GM18517 (cell line): Measurements from ENCODE around the gene ARSK.

ENCODE experiments used
- ATAC-seq: cut with Tn5 transposase; IDR thresholded peaks from one replicate; pipeline ENCODE4 v1.9.1; 2021; ENCODE audit warnings: mild to moderate bottlenecking, moderate library complexity; ENCODE audit not compliant: unreplicated experiment

ARSK gene, protein sequence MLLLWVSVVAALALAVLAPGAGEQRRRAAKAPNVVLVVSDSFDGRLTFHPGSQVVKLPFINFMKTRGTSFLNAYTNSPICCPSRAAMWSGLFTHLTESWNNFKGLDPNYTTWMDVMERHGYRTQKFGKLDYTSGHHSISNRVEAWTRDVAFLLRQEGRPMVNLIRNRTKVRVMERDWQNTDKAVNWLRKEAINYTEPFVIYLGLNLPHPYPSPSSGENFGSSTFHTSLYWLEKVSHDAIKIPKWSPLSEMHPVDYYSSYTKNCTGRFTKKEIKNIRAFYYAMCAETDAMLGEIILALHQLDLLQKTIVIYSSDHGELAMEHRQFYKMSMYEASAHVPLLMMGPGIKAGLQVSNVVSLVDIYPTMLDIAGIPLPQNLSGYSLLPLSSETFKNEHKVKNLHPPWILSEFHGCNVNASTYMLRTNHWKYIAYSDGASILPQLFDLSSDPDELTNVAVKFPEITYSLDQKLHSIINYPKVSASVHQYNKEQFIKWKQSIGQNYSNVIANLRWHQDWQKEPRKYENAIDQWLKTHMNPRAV

GRCh38 chr5:95554647-95555548 is at the start of gene ARSK, which contains the start of gene SKIC3:
Gene ARSK, plus strand, starts transcription at chr5:95555101. Its CDS starts 178 bp downstream, at chr5:95555279.
Gene SKIC3, minus strand, starts transcription at chr5:95554977. Its CDS starts 7,827 bp downstream, at chr5:95547150.
- peak; percentile 89 for ATAC-seq

GRCh38 chr5:95508550-95508949 is 46.4 kb upstream of the ARSK start:
- ATAC-seq = no peak

GRCh38 chr5:95511606-95512005 is 43.3 kb upstream of the ARSK start:
- ATAC-seq = no peak

DNA sequence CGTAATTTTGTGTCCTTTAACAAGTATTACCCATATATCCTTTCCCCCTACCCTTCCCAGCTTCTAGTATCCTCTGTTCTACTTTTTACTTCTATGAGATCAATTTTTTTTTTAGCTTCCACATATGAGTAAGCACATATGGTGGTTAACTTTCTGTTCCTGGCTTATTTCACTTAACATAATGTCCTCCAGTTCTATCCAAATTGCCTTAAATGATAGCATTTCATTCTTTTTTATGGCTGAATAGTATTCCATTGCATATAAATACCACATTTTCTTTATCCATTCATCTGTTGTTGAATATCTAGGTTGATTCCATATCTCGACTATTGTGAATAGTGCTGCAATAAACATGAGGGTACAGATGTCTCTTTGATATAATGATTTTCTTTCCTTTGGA is 36.5 kb upstream of the ARSK start:
- no peak for ATAC-seq

- no peak for ATAC-seq
Observed at GRCh38 chr5:95519151-95519550, 35.8 kb upstream of the ARSK start.

DNA sequence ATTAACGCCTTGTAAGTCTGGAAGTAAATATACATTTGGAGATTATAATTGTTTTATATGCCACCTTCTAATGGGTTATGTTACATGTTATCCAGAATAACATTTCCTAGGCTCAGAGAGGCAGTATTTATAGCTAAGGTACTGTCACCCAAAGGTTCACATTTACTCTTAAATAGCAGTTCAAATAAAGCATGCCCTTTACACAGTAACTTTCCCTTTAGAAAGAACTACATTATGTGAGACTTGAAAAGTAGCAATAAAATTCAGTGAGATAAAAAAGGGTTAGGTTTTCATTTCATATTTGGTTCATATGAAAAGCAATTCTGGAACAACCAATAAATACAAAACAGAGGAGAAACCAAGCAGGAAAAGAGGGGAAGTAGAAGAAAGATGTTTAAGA is 35.2 kb upstream of the ARSK start:
- no peak for ATAC-seq

GRCh38 chr5:95520206-95520605 is 34.7 kb upstream of the ARSK start:
- no peak for ATAC-seq

- ATAC-seq = no peak
Observed at GRCh38 chr5:95524423-95524822, 30.5 kb upstream of the ARSK start.

DNA sequence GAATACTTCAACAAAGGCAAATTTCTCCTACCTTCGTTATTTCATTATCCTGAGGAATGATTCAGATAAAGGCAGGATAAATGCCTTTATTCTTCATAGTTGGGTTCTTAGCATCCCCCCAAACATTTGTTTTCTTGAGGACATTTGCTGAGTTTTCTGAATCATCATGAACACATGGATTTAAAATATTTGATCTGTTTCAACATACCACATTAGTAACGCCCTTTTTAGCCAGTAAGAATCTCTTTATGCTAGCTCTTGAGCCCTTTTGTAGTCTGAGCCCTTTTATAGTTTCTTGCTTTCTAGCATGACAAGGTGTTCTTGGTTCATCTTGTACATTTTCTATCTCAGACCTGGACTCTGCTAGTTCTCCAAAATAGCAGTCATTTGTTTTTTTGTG is 28.0 kb upstream of the ARSK start:
- ATAC-seq = no peak

DNA sequence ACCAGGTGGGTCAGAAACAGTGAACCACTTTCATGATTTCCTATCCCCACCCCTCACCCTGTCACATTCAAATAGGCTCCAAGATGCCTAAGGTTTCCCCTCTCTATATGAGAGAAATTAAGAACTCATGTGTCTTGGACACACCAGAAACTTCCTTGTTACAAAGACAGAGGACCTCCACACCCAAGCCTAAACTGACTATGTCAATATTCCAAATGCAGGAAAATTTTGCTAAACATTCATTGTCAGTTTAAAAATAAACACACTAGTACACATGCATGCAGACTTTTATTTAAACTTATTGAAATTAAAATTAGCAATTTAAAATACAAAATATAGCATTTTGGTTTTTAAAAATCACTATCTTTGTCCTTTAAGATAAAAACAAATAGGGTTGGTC is 26.3 kb upstream of the ARSK start:
- no peak for ATAC-seq

DNA sequence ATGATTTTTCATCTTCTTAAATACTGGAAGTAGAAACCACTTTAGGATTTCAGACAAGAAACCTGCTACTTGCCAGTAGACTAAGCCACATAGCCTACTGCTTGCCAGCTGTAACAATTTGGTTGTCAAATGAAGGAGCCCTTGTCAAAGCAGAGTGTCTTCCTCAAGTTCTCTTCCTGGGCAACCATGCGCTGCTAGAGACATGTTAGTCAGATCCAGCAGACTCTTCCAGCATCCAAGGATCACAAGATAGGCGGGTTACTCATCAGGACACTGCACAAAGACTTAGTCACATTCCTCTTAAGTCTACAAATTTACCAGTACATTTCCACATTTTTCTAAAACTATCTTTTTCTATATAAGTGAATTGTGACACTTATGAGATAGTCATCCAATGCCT is 24.5 kb upstream of the ARSK start:
- no peak for ATAC-seq

- ATAC-seq = no peak
Observed at GRCh38 chr5:95531491-95531890, 23.4 kb upstream of the ARSK start.

DNA sequence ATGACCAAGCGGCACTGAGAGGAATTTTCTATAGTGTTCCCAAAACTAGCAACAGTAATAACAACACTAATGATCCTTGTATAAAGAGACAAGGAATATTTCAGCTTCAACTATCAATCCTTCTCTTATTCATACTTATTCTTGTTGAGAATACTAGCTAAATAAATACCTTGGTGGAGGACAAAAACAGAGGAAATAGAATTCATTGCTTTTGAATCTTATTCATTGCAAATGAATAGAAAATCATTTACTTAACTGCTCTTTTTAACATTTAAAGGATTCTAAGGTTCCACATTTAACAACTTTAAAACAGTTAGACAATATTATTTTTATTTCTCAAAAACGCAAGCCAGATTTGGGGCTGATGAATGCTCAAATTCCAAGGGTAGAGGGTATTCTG is 22.5 kb upstream of the ARSK start:
- no peak for ATAC-seq

DNA sequence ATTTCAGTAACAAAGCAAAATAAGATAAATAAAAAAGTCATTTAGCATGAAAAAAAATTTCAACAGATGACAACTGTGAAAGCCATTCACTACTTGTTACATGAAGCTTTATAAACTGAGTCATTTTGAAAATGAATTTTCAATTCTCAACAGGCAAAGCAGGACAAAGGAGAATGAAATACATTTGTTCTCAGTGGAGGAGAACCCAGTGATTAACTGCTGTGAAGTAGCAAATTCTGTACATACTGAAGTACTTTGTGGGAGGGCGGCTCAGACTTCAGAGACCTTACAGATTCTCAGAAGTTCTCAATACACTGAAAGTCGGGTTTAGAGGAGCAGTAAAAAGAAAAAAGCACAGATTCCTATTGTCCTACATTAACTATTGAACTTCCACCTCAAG is 21.8 kb upstream of the ARSK start:
- ATAC-seq = no peak

GRCh38 chr5:95533761-95534160 is 21.1 kb upstream of the ARSK start:
- no peak for ATAC-seq

DNA sequence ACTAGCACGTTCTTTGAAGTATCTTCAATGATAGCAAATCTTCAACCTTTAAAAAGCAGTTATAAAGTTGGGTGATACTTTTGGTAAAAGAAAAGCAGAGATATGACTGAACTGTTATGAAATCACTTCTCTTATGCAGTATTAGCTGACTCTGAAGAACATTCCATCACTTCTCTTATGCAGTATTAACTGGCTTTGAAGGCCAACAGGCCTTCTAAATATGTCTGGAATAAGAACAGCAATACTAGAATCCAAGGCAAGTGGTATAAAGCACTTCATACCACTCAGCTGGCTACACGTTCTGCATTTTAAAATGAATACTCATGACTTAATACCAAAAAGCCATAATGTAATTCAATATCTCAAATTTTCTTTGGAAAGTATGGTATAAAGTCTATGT is 17.4 kb upstream of the ARSK start:
- no peak for ATAC-seq

DNA sequence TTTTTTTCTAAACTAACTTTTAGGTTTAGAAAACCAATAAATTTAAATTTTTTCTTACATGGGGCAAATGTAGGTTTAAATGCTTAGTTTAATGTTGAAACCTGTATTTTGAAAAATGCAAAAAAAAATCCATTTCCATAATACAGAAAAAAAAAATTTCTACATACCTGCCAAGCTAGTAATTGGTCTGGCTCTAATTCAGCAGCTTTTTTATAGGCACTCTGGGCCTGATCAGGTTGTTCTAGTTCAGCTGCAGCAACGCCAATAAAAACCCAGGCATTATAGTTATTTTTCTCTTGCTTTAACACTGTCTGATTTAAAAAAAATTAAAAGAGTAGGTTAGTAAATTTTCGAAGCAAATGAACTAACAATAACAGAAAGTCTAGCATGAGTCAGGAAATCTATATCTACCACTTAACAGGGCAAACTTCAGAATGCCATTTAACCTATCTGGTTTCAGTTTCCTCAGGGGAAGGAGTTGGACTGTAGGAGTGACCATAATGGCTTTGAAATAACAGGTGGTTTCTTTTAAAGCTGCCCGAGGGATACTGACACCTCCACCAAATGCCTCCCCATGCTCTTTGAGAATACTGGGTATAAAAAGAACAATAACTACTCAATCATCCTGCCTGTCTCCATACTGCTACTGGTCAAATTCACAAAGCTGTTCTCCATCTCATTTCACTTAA is 11.7 kb upstream of the ARSK start:
- ATAC-seq = no peak

GRCh38 chr5:95549030-95549429 is 5.9 kb upstream of the ARSK start:
- no peak for ATAC-seq

- peak; percentile 24 for ATAC-seq
Observed at GRCh38 chr5:95554331-95554646, 612 bp upstream of the ARSK start.

DNA sequence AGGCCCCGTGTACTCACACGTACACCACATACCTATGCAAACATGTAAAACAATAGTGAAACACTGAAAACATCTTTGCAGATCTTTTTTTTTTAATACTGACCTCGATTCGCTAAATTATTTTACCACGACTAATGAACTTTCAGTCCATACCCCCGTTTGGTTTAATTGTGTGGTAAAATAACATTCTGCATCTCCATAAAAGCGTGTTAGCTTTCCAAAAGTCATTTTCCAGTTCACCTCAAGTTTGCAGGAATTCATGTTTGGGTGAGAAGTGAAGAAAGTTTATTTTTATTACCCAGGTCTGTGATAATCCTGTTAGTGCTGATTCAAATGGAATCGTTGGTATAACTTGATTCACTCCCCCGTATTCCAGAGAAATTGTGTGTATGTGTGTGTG is 652 bp downstream of the ARSK start:
- no peak for ATAC-seq

DNA sequence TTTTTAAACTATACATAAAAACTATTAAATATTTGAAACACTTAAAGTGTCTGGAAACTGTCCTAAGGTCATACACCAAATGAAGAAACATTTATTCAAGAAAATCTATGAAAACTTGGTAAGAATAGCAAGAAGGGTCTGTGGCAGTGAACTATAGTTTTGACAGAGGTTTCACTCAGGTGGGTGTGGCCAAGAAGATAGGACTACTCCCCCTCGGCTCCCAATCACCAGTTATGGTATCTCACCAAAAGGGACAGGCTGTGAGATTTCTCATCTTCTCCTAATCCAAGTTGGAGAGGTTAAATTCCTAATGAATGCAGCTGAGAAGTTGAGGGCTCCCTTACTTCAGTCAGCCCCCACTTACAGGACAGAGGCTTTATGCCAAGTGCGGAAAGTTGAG is 2.9 kb downstream of the ARSK start:
- ATAC-seq = no peak
